Stimulated activated naive CD4-positive, alpha-beta T cell (primary cell): ENCODE results near the gene HTRA3.

ENCODE experiments used
- DNase-seq, 6 experiments: peaks; one replicate each; lab custom pipeline; 2025; lab: John Stamatoyannopoulos, UW

Gene HTRA3

DNA sequence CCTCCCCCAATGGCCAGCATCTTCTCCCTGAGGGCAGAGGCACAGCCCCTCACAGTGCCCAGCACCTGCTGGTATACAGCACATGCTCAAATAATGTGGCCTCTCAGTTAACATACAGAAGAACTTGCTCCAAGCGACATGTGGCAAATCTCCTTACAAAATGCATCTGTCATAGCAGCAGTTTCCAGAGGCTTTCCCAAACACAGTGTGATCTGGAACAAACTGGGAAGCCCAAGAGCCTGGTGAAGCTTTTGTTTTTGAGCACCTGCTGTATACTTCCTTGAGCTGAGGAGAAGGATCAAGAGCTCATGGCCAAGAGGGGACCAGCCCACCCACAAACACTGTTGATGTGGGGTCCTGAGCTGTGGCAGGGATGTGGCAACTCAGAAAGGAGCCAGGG, 34.8 kb upstream of the HTRA3 start:
- DNase-seq, result no peak

DNA sequence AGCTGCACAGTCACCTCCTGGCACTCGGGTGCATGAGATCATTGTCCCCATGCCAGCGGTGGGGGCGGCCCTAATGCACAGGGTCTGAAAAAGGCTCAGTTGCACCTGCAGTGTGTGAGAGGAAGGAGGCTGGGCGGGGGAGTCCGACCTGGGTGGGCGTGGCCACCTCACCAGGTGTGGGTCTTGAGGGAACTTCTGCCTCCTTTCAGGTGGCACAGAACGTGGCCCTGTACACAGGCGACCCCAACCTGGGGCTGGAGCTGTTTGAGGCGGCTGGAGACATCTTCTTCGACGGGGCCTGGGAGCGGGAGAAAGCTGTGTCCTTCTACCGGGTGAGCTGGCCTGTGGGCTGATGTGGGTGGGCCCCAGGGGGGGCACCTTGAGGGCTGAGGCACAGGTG, 34.3 kb upstream of the HTRA3 start:
- DNase-seq, result no peak

DNA sequence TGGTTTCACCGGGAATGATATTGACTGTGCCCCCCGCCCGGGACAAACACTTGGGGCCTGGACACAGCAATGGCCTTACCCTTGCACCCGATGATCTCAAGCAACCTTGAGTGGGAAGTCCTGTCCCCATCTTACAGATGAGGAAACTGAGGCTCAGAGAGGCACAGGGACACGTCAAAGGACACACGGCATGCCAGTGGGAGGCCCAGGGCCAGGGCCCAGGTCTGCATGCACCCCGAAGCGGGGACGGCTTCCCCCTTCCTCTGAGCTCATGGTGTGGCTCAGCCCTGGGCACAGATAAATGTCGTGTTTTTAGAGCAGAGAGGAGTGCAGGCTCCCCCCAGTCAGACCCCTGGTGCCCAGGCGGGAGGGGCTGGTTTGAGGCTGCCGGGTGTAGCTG, 33.9 kb upstream of the HTRA3 start:
- DNase-seq, result no peak

DNA sequence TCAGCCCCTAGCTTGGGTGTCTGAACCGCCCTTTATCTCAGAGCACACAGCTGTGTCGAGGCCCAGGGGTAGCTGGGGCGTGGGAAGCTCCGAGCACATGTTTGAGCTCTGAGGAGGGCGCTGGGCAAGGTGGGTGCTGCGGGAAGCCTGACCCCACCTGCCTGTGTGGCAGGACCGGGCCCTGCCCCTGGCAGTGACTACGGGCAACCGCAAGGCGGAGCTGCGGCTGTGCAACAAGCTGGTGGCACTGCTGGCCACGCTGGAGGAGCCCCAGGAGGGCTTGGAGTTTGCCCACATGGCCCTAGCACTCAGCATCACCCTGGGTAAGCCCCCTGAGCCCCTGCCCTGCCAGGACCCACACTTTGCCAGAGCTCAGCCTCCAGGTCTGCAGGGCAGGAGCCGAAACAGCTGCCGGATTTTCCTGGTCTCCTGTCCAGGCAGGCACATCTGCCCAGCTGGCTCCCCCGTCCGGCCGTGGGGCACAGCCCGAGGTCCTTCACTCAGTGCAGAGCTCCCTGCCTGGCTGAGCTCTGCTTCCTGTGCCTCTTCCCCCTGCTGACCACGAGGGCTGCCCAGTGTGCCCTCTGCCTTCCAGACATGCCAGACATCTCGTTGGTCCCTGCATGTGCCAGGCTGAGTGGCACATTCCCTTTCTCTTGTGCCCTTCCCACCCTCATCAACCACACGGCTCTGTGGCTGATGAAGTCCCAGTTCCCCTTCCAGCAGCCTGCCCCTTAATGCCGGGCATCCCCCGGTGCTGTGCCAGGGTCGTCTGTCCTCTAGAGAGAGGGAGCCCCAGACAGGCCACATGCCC, 33.2 kb upstream of the HTRA3 start:
- DNase-seq, result no peak

DNA sequence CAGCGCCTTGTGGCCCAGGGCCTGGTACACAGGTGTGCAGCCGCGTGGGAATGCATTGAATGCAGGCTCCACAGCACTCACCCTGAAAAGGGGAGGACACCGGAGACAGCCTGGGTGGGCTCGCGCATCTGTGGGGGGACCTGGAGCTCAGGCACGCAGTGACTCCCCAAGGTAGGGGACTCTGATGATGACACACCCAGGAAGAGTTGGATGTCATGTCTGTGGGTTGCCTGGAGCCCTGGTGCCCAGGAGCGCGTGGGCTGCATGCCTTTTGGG, 32.7 kb upstream of the HTRA3 start:
- DNase-seq, result no peak

DNA sequence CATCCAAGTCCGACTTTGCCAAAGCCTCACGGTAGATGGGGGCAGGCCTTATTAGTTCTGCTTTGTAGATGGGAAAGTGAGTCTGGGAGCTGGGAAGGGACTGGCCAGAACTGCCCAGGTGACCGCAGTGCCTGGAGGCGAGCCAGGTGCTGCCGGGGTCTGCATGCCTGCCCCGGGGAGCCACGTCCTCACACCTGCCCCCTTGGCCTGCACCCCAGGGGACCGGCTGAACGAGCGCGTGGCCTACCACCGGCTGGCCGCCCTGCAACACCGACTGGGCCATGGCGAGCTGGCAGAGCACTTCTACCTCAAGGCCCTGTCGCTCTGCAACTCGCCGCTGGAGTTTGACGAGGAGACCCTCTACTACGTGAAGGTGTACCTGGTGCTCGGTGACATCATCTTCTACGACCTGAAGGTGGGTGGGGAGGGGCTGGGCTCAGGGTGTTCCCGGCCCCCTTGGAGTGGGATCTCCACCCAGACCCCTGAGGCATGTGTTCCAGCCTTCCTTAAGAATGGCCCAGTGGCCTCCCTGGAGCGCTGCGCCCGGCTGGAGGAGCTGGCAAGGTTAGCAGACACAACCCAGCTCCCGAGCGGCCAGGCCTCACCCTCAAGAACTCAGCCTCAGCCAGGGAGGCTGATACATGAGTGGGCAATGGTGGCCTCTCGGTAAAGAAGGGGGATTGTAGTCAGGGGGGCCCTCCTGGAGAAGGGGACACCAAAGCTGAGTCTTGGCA, 32.1 kb upstream of the HTRA3 start:
- no peak for DNase-seq

DNA sequence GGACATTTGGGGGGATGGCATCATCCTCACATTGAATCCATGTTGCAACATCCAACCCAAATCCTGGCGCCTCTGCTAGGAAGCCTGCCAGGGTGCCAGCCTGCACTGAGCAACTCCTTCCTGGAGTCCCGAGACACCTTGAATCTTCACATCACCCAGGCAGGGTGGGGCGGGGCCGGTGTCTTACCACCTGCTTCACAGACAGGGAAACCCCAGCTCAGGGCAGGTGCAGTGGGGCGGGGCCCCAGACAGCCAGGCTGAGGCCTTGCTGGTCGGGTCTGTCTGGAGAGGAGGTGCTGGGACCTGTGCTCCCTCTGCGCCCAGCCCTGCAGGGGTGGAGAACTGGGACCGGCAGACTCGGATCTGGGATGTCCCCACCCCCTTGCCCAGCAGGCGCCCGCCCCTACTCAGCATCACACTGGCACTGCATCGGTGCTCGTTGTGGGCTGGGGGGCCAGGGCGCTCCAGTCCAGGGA, 31.5 kb upstream of the HTRA3 start:
- DNase-seq, result no peak

DNA sequence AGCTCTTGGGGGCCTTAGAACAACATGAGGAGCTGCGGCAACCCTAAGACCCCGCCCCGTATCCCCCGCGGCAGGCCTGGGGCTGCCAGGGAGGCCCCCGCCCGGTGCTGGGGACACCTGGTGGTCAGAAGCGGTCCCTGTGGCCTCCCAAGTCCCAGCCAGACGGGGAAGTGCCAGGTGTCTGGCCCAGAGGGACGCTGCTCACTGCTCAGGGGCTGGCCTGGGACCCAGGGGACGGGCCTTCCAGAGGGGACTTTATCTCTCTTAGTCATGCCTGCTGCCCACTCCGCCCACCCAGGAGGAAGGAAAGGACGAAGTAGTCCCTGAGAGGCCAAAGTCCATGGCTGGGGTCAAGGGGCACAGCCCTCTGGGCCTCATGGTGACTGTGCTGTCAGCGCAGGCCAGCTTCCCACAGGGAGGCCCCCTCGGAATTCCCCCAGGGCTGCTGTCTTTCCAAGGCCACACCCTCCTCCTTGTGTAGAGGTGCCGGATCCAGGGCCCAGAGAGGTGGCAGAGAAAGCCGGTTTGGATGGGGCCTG, 31.0 kb upstream of the HTRA3 start:
- no peak for DNase-seq

DNA sequence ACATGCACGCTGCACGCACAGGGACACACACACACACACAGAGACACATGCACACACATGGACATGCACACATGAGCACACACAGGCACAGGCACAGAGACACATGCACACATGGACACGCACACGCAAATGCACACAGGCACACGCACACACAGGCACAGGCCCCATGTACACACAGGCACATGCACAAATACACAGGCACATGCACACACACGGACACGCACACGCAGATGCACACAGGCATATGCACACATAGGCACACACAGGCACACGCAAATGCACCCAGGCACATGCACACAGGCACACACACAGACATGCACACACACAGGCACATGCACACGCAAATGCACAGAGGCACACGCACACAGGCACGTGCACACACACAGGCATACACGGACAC, 30.3 kb upstream of the HTRA3 start:
- no peak for DNase-seq

DNA sequence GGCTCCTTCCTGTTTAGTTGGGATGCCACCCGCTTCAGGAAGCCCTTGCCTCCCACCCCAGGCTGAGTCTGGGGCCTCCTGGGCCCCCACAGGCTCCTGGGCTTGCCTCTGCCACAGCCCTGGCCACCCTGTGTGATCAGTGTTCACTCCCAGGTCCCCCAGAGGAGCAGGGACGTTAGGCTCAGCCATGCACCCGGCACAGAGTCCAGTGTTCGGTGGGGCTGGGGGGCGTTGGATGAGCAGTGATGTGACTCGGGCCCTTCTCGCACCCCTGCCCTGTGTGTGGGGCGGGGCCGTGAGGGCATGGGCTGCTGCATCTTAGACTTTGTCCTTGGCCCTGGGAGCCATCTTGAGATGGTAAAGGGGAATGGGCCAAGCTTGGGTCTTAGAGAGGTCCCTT, 29.9 kb upstream of the HTRA3 start:
- DNase-seq, result no peak

DNA sequence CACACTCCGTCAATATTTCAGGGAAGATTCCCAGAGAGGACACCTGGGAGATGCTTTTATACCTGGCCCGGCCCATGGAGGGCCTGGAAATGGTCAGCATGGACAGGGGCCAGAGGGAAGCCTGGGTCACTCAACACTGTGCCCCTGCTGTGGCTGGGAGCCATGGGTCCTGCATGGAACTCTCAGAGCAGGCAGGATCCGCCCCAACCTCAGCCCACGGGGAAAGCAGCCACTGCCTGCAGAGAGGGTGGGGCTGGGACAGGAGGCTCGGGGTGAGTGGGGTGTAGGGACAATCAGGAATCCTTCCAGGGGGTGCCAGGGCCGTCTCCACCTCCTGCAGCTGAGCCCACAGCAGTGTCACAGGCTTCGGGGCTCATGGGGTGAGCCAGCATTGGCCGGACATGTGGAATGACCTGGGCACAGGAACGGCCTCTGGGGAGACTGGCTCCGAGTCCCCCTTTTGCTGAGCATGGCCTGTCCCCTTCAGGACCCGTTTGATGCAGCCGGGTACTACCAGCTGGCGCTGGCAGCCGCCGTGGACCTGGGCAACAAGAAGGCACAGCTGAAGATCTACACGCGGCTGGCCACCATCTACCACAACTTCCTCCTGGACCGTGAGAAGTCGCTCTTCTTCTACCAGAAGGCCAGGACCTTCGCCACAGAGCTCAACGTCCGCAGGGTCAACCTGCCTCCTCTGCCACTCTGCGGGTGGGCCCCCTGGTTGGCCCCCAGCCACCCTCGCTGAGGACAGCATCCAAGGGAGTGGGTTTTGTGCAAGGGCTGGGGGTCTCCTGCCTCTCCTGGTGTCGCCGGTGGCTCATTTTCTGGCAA, 29.1 kb upstream of the HTRA3 start:
- DNase-seq, result no peak

DNA sequence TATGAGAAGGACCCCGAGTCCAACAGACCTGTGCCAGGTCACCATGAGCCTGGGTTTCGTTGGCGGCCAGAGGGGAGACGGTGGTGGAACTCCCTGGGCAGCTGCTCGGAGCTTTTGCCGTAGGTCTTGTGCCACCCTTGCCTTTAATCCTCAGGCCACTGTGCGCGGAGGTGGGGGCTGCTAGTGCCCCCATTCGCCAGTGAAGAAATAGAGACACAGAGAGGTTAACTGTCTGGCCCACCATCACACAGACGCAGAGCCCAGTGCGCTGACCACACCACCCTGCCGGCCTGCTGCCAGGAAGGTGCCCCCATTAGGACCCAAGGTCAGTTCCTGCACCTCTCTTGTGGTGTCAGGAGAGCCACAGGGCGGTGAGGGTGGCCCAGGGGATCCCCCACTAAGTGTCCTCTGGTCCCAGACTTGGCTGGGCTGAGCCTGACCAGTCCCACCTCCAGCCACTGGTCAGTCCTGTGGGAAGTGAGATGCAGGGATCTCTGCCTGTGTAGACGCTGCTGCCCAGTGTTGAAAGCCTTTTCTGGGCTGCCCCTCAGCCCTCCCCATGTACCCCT, 28.3 kb upstream of the HTRA3 start:
- no peak for DNase-seq

DNA sequence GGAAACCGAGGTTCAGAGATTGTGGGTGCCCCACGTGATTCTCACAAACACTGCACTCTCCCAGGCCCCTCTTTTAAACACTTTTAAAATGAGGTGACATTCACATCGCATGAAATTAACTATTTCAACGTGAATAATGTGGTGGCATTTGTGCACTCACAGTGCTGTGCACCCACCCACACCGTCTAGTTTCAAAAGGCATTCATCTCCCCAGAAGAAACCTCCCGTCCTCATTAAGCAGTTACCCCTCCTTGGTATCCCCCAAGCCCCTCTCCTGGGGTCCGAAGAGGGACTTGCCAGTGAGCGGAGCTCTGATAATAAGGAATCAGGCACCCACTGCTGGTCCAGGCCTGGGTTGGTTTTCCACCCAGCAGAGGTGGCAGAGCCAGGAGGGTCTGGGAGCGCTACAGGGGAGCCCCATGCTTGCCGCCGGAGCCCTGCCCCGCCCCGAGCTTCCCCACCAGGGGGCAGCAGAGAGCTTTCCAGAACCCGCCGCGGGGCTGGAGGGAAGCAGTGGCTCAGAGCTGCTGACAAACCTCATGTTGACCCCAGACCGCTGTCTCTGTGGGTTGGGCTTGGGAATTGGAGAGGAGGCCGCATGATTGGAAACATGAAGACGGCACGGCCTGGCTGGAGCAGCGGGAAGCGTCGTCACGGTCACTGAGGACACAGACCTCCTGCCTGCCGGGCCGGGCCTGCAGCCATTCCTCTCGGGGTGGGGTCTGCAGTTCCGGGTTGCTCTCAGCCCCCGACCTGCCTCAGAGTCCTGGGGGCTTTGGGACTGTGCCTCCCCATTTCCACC, 27.5 kb upstream of the HTRA3 start:
- DNase-seq, result peak; percentile 29 to 85 (median 64)

DNA sequence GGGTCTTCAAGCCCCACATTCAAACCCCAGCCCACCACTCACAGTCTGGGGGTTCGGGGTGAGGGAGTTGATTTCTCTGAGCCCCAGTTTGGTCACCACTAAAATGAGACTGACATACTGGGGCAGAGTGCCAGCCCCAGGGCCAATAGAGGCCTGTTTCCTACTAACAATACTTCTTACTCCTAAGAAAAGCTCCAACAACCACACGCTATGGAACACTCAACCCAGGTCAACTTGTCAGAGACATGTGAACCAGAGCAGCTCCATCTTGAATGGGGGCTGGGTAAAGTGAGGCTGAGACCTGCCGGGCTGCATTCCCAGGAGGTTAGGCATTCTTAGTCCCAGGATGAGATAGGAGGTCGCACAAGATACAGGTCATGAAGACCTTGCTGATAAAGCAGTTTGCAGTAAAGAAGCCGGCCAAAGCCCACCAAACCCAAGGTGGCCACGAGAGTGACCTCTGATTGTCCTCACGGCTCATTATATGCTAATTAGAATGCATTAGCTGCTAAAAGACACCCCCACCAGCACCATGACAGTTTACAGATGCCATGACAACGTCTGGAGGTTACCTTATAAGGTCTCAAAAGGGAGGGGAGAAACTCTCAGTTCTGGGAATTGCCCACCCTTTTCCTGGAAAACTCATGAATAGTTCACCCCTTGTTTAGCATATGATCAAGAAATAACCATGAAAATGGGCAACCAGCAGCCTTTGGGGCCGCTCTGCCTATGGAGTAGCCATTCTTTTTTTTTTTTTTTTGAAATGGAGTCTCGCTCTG, 26.6 kb upstream of the HTRA3 start:
- DNase-seq, result no peak

DNA sequence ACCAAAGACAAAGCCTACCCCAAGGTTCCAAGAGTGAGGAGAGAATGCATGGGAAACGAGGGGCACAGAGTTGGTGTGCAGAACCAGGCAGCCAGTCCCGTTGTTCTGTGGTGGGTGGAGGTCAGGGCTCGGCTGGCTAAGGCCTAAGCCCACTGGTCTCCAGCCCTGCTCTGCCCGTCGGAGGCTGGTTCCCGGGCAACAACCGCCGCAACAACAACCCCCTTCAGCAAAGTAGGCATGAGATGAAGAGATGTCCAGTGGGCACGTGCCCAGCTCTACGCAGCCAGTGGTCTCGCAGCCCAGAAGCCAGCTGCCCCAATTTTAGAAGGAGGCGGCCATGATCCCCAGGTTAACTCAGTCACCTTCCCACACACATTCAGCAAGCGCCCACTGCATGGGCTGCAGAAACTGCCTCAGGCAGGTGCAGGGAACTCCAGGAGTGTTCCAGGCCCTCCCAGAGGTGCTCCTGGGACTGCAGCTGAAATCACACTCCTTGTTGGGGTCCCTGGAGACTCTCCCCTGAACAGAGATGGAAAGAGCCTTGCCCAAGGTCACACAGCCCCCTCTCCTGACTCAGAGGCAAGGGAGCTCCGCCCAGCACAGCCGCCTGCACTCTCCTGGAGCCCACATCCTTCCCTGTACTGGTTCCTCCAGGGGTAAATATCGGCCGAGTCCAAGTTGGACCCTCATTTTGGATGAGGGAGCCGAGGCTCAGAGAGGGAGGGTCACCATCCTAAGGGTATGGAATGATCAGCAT, 25.4 kb upstream of the HTRA3 start:
- no peak for DNase-seq

DNA sequence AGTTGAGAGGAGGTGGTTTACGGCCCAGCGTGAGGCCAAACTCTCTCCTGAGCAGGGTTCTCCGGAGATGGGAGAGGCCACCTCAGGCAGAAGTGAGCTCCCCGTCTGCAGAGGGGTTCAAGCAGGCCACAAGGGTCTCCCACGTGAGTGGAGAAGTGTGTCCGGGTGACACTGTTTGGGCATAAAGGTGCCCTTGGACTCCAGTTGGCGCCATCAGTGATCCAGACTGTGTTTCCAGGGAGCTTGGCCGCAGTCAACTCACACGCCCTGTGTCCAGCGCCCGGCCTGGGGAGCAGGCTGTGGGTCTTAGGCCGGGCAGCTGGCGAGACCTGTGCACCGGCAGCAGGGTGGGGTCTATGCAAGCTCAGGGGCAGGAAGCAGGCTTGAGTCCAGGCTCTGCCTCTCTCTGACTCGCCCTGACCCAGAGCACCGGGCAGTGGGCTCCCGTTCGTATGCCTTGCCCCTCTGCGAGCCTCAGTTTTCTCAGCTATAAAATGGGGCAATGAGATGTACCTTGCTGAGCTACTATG, 24.6 kb upstream of the HTRA3 start:
- no peak for DNase-seq

DNA sequence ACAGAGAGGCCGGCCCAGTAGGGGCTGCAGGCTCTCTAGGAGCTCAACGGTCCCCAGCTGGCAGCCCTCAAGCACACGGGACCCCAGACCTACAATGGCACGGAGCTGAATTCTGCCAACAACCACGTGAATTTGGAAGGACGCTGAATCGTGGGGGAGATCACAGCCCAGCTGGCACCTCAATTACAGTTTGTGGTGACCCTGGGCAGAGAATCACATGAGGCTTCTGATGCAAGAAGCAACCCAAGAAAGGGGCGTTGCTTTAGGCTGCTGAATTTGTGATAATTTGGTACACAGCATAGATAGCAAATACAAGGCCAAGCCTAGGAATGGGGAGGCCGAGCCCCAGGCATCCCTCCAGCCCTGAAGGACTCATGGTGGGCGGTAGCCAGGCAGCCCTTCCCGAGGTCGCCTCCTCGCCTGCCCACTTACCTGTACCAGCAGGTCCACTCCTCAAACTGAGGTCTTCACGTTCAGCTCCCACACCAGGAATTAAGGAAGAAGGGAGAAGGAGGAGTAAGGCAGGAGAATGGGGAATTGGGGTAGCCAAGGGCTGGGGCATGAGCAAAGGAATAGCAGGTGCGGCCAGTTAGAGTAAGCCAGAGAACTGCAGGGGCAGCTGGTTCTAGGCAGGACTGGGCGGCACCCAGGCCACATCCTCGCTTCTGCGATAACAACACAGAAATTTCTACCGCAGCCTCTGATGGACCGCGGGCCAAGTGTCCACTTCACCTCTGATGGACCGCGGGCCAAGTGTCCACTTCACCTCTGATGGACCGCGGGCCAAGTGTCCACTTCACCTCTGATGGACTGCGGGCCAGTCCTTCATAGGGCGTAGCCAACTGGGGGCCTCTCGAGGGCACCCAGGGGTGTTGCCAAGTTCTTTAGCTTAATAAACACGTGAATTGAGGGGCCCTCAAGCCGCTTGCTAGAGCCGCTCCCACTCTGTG, 23.4 kb upstream of the HTRA3 start:
- no peak for DNase-seq
